Vagina (tissue), 2 donors: Measurements from ENCODE around the gene MACF1. TPM values are rescaled to one million over a fixed set of nuclear protein-coding genes. Genes with fewer than 3 reads are reported as not detected.

Source experiments
- DNase-seq, 2 donors: peaks; one replicate each; pipeline ENCODE4 v3.0.0-alpha.2; 2017; ENCODE audit errors: extremely low spot score in 2 of 2
- H3K27ac ChIP-seq: fragments of 200-600 bp; sonication (generic); one replicate; pipeline ENCODE4 v1.5.1; 2019
- H3K27me3 ChIP-seq: fragments of 200-600 bp; sonication (generic); one replicate; pipeline ENCODE4 v1.5.1; 2019
- H3K36me3 ChIP-seq, 2 donors: fragments of 200-600 bp; sonication (generic); one replicate each; pipeline ENCODE4 v1.5.1; 2017 to 2019
- H3K4me1 ChIP-seq: fragments of 200-600 bp; sonication (generic); one replicate; pipeline ENCODE4 v1.5.1; 2019
- H3K4me3 ChIP-seq, 2 donors: fragments of 200-600 bp; sonication (generic); 1 replicate in 1 of 2; 2 replicates in 1 of 2; pipeline ENCODE4 v1.5.1; 2016 to 2019
- H3K9me3 ChIP-seq: fragments of 200-600 bp; sonication (generic); one replicate; pipeline ENCODE4 v1.5.1; 2019
- POLR2A ChIP-seq, 2 donors: fragments of 450-650 bp; IDR thresholded peaks; one replicate each; pipeline ENCODE4 v1.6.1; 2017; ENCODE audit warnings: antibody characterized with exemption in 2 of 2, mild to moderate bottlenecking in 2 of 2, moderate library complexity in 2 of 2
- POLR2AphosphoS5 ChIP-seq, 2 donors: sonication (generic); formaldehyde crosslinking; IDR thresholded peaks; one replicate each; pipeline ENCODE4 v1.9.0; 2017; ENCODE audit warnings: antibody characterized with exemption in 2 of 2, mild to moderate bottlenecking in 2 of 2, low read depth in 1 of 2; ENCODE audit not compliant: insufficient read depth in 1 of 2
- intact Hi-C: fragments of 100-400 bp; cut with DNase I; formaldehyde crosslinking; loops from one replicate; pipeline ENCODE4 v1.15.1; 2023
- total RNA-seq: library from RNA; depleted of rRNA; stranded (reverse); fragments of >200 nt; gene quantifications from one replicate; pipeline ENCODE4 v1.2.3, GENCODE V29; 2016
- TF ChIP-seq, protein P1 (sequence below), 3 experiments: fragments of 450-650 bp in 2 of 3; fragments of 200-600 bp in 1 of 3; sonication (generic) in 1 of 3; IDR thresholded peaks; one replicate each; pipeline ENCODE4 v1.5.1; 2017 to 2019; ENCODE audit warnings: antibody characterized with exemption in 3 of 3, mild to moderate bottlenecking in 2 of 3, moderate library complexity in 2 of 3

MACF1 gene
- total RNA-seq, 1 donor from 2014 or later, result 291 TPM

DNA sequence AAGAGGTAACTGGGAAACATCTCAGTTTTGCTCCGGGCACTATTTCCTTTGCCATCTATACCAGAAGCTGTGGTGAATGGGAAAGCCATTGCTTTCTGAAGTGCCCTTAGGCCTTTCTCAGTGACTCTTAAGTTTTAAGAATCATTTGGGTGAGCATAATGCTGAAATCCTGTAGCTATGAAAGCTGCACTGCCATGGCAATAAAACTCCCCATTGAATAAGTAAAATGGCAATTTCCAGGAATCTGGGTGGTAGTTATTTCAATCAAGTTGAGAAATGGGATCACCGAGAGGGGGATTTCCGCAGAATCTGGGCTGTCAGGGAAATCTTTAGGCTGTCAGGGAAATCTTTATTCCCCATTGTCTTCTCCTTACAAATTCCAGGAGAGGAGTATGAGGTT is 26.8 kb upstream of the MACF1 start:
- no peaks in the 10 kb centered on the region for H3K36me3 ChIP-seq
- H3K4me3 ChIP-seq, result no peak overlapping the region
- TF ChIP-seq POLR2A (IDR thresholded peaks at IDR 0.05), result no peak
- TF ChIP-seq, protein P1, sequence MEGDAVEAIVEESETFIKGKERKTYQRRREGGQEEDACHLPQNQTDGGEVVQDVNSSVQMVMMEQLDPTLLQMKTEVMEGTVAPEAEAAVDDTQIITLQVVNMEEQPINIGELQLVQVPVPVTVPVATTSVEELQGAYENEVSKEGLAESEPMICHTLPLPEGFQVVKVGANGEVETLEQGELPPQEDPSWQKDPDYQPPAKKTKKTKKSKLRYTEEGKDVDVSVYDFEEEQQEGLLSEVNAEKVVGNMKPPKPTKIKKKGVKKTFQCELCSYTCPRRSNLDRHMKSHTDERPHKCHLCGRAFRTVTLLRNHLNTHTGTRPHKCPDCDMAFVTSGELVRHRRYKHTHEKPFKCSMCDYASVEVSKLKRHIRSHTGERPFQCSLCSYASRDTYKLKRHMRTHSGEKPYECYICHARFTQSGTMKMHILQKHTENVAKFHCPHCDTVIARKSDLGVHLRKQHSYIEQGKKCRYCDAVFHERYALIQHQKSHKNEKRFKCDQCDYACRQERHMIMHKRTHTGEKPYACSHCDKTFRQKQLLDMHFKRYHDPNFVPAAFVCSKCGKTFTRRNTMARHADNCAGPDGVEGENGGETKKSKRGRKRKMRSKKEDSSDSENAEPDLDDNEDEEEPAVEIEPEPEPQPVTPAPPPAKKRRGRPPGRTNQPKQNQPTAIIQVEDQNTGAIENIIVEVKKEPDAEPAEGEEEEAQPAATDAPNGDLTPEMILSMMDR (IDR thresholded peaks at IDR 0.05), result no peak
- H3K9me3 ChIP-seq, result no peaks in the 10 kb centered on the region
- peaks cover 46% of the 10 kb centered on the region for H3K4me1 ChIP-seq
- no peak overlapping the region for H3K27ac ChIP-seq
- intact Hi-C loops, result no loop called here
- no peaks in the 10 kb centered on the region for H3K27me3 ChIP-seq
- no peak for DNase-seq

DNA sequence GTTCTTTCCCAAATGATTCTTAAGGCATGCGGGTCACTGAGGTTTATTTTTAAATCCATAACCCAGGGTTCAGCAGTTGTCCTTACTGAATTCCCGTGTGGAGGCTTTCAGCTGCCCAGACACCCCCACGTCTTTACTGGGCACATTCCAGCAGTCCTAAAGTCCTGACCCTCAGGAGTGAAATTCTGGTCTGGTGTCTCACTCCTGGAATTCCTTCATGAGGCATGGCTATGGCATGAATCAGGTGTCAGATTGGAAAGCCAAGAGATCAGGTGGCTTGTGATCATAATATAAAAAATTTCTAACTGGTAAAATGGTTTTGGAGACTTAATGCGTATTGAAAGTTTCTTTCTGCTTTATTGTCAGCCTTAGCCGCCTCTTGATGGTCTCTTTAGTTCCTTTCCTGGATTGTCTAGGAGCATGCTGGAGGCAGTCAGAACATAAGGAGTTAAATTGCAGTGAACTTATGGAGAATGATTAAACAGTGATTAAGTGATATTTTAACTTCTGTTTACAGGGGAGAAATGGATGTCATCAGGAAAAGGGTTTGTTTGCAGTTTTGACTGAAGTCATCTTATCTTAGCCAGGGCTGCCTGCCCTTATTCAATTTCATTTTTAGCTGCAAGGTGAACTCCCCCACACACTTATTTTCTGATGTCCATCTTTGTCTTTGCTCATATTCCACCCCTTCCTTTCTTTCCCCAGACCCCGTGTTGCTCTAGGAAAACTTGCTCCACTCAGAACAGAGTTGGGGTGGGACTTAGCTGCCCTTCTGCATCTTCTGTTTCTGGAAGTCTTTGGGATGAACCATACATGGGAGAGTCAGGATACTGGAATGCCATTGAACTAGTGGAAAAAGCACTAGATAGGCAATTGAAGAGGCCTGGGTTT is 25.7 kb upstream of the MACF1 start:
- no peak for DNase-seq
- H3K4me3 ChIP-seq, result no peak overlapping the region
- no peak overlapping the region for H3K27ac ChIP-seq
- no peaks in the 10 kb centered on the region for H3K9me3 ChIP-seq
- TF ChIP-seq, protein P1 (IDR thresholded peaks at IDR 0.05), result no peak
- no peak for TF ChIP-seq POLR2A (IDR thresholded peaks at IDR 0.05)
- no peak for TF ChIP-seq POLR2AphosphoS5 (IDR thresholded peaks at IDR 0.05; ENCODE audit: insufficient read depth in 1 of 2, low read depth in 1 of 2)
- no peaks in the 10 kb centered on the region for H3K36me3 ChIP-seq
- intact Hi-C loops, result no loop called here
- H3K4me1 ChIP-seq, result peaks cover 43% of the 10 kb centered on the region
- no peaks in the 10 kb centered on the region for H3K27me3 ChIP-seq

DNA sequence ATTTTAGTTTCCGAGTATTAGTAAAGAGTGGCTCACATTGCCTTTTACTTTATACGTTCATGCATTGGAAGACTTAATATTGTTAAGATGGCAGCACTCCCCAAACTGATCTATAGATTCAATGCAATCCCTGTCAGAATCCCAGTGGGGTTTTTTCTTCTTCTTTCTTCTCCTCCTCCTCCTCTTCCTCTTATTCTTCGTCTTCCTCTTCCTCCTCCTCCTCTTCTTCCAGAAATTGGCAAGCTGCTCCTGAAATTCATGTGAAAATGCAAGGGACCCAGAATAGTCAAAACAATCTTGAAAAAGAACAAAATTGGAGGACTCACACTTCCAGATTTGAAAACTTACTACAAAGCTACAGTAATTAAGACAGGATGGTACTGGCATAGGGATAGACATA is 23.2 kb upstream of the MACF1 start:
- H3K4me3 ChIP-seq, result no peak overlapping the region
- intact Hi-C loops, result no loop called here
- H3K27me3 ChIP-seq, result no peaks in the 10 kb centered on the region
- TF ChIP-seq POLR2AphosphoS5 (IDR thresholded peaks at IDR 0.05; ENCODE audit: insufficient read depth in 1 of 2, low read depth in 1 of 2) (no peak), POLR2A (IDR thresholded peaks at IDR 0.05) (no peak)
- TF ChIP-seq, protein P1 (IDR thresholded peaks at IDR 0.05), result no peak
- H3K36me3 ChIP-seq, result no peaks in the 10 kb centered on the region
- peaks cover 49% of the 10 kb centered on the region for H3K4me1 ChIP-seq
- no peak for DNase-seq
- no peaks in the 10 kb centered on the region for H3K9me3 ChIP-seq
- no peak overlapping the region for H3K27ac ChIP-seq

DNA sequence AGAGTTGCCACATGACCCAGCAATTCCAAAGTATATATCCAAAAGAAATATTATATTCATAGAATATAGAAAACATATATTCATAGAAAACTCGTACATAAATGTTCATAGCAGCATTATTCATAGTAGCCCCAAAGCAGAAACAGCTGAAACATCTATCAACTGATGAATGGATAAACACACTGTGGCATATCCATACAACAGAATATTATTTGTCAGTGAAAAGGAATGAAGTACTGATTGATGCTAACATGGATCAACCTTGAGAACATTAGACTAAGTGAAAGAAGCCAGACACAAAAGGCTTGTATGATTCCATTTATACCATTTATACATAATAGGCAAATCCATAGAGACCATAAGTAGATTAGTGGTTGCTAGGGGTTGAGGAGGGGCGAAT is 21.7 kb upstream of the MACF1 start:
- DNase-seq, result no peak
- intact Hi-C loops, result no loop called here
- no peaks in the 10 kb centered on the region for H3K27me3 ChIP-seq
- no peak for TF ChIP-seq POLR2A (IDR thresholded peaks at IDR 0.05)
- H3K4me1 ChIP-seq, result peaks cover 41% of the 10 kb centered on the region
- no peaks in the 10 kb centered on the region for H3K36me3 ChIP-seq
- H3K4me3 ChIP-seq, result no peak overlapping the region
- H3K9me3 ChIP-seq, result no peaks in the 10 kb centered on the region
- H3K27ac ChIP-seq, result no peak overlapping the region

DNA sequence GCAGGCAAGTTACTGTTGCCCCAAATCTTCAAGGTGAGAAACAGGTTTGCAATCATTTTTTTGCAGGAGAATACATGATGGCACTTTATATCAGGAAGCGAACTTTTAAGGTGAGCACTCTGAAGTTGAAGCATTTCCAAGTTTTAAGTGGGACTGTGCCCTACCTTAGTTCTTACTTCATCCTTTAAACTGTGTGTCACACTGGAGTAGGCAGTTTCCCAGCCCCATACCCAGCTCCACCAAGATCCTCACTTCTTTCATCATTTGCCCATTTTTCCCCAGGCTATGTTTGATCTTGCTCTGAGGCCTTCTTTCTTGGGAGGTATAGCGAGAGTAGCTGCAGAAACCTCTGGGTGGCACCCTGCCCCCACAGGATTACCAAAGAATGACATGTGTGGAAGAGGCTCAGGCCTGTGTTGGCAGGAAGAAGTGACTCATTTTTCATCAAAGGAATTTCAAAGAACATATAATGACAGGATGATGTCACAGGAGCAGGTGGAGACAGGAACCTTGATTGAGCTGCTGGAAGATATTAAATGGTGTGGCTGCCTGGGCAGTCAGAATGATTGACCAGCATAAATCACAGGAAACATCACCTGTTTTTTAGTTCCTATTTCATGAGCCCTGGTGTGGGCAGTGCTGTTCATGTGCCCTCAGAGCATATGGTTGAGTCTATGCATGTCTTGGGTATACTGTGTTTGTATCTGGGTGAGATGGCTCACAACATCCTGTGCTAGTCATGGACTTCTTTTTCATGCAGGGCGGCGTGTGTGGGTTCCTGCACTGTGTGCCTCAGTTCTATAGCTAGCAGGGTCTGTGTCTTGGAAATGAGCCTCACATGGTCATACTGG is 20.8 kb upstream of the MACF1 start:
- peak in 1 of 2 donors; percentile 91 for DNase-seq

More for the DNA sequence above, 20.8 kb upstream of the MACF1 start:
- TF ChIP-seq, protein P1 (IDR thresholded peaks at IDR 0.05), result peak in 1 of 3 experiments; percentile 35
- TF ChIP-seq POLR2AphosphoS5 (IDR thresholded peaks at IDR 0.05; ENCODE audit: insufficient read depth in 1 of 2, low read depth in 1 of 2), result peak; percentile 19 to 95
- no peak for TF ChIP-seq POLR2A (IDR thresholded peaks at IDR 0.05)
- intact Hi-C loops, result no loop called here
- Histone ChIP-seq H3K9me3 (no peaks in the 10 kb centered on the region), H3K27ac (peak overlapping the region; percentile 50), H3K36me3 (no peaks in the 10 kb centered on the region), H3K4me3 (no peak overlapping the region), H3K27me3 (no peaks in the 10 kb centered on the region), H3K4me1 (peaks cover 34% of the 10 kb centered on the region)
